Mucosa of descending colon (tissue), 3 donors: ENCODE data around the gene CAST. TPM values are rescaled to one million over a fixed set of nuclear protein-coding genes. Genes with fewer than 3 reads are reported as not detected.

Experiments used
- ATAC-seq: fragments of 200-7000 bp; cut with Tn5 transposase; one replicate; pipeline ENCODE4 v1.9.1; 2020; ENCODE audit warnings: mild to moderate bottlenecking, moderate library complexity
- DNase-seq, 3 donors: peaks; one replicate each; pipeline ENCODE4 v3.0.0-alpha.2; 2020
- H3K36me3 ChIP-seq: fragments of 200-600 bp; one replicate; pipeline ENCODE4 v1.8.0; 2021; ENCODE audit warnings: low read depth, mild to moderate bottlenecking
- H3K4me1 ChIP-seq: fragments of 200-600 bp; one replicate; pipeline ENCODE4 v1.8.0; 2021; ENCODE audit warnings: low read depth, mild to moderate bottlenecking
- H3K4me3 ChIP-seq: fragments of 200-600 bp; one replicate; pipeline ENCODE4 v1.8.0; 2021; ENCODE audit warnings: mild to moderate bottlenecking
- H3K9me3 ChIP-seq: fragments of 200-600 bp; one replicate; pipeline ENCODE4 v1.8.0; 2021; ENCODE audit warnings: mild to moderate bottlenecking
- CTCF ChIP-seq: fragments of 200-600 bp; IDR thresholded peaks from one replicate; pipeline ENCODE4 v1.8.0; 2022; ENCODE audit warnings: antibody characterized with exemption, mild to moderate bottlenecking
- intact Hi-C, 2 donors: fragments of 100-400 bp; cut with DNase I in 1 of 2; cut with micrococcal nuclease in 1 of 2; formaldehyde crosslinking; loops; one replicate each; pipeline versions ENCODE4 v1.11.0 to v1.11.1; 2022; cut with DNase I, micrococcal nuclease
- total RNA-seq, 3 donors: library from RNA; stranded (reverse); fragmentation: NEBNext Ultra II Directional in 2 of 3; extraction: Animal tissue kit (Norgen Biotek cat#: 25700) in 2 of 3; gene quantifications; one replicate each; pipeline versions ENCODE4 v1.2.1 to v1.2.4, GENCODE V29; 2021 to 2023
- donor health status: DM: no; HTN: no; CAD: no; lungs with moderate emphysema.
- donor health status: DM: no; HTN: no; CAD: no.
- donor health status: DM: no; HTN: yes; CAD: no.

The CAST gene
- total RNA-seq, 3 donors from 2014 or later: 348 to 433 (median 372) TPM

- Histone ChIP-seq H3K9me3 (no peaks in the 10 kb centered on the region), H3K4me1 (no peaks in the 10 kb centered on the region), H3K4me3 (no peak overlapping the region), H3K36me3 (no peaks in the 10 kb centered on the region)
- no peak for TF ChIP-seq CTCF
- ATAC-seq (peak; percentile 28), DNase-seq (no peak)
- intact Hi-C loops: loop anchor here in 1 of 2 donors (10.0 kb wide), 1 partner anchor 48 kb away; no protein-coding TSS in a partner anchor
Observed at GRCh38 chr5:96816991-96817390, 154.8 kb downstream of the CAST start.

GRCh38 chr5:96817506-96817905, 155.3 kb downstream of the CAST start:
- intact Hi-C loops: loop anchor here in 1 of 2 donors (10.0 kb wide), 1 partner anchor 47 kb away; no protein-coding TSS in a partner anchor
- ATAC-seq (no peak), DNase-seq (no peak)
- no peaks in the 10 kb centered on the region for H3K4me1 ChIP-seq
- no peak overlapping the region for H3K4me3 ChIP-seq
- no peaks in the 10 kb centered on the region for H3K9me3 ChIP-seq
- no peak for TF ChIP-seq CTCF
- H3K36me3 ChIP-seq: no peaks in the 10 kb centered on the region

- Histone ChIP-seq H3K4me3 (no peak overlapping the region), H3K9me3 (no peaks in the 10 kb centered on the region), H3K36me3 (no peaks in the 10 kb centered on the region), H3K4me1 (no peaks in the 10 kb centered on the region)
- no peak for TF ChIP-seq CTCF
- no peak for ATAC-seq
- intact Hi-C loops: loop anchor here in 1 of 2 donors (10.0 kb wide), 1 partner anchor 47 kb away; no protein-coding TSS in a partner anchor
- DNase-seq: no peak
Observed at GRCh38 chr5:96818125-96818788, 156.1 kb downstream of the CAST start.

GRCh38 chr5:96819806-96820205, 157.6 kb downstream of the CAST start:
- H3K36me3 ChIP-seq: no peaks in the 10 kb centered on the region
- DNase-seq (no peak), ATAC-seq (no peak)
- no peaks in the 10 kb centered on the region for H3K9me3 ChIP-seq
- H3K4me3 ChIP-seq: no peak overlapping the region
- no peak for TF ChIP-seq CTCF
- no peaks in the 10 kb centered on the region for H3K4me1 ChIP-seq
- intact Hi-C loops: loop anchor here in 1 of 2 donors (10.0 kb wide), 1 partner anchor 45 kb away; no protein-coding TSS in a partner anchor

- no peak for TF ChIP-seq CTCF
- ATAC-seq (no peak), DNase-seq (no peak)
- Histone ChIP-seq H3K36me3 (no peaks in the 10 kb centered on the region), H3K4me1 (no peaks in the 10 kb centered on the region), H3K9me3 (no peaks in the 10 kb centered on the region), H3K4me3 (no peak overlapping the region)
- intact Hi-C loops: no loop called here
Observed at GRCh38 chr5:96821260-96821916, 159.2 kb downstream of the CAST start.
